Measurements from ENCODE around the gene ARL4A. TPM values are rescaled to one million over a fixed set of nuclear protein-coding genes. Genes with fewer than 3 reads are reported as not detected.

ARL4A gene
- total and polyA plus RNA-seq, 2 of the 13 experiments (the other 11 are each of a cell fraction or from before 2014, with no cell fraction given): 10.8 to 25.6 TPM

GRCh38 chr7:12687718-12688171 lies 312 bp downstream of the ARL4A start:
- in situ Hi-C loops (cut with HindIII; ENCODE audit: extremely low pct_ligation_motif_present, low pct_unique_long_range_greater_than_20kb): loop anchor here (10.0 to 25.0 kb wide), 2 partner anchors 425 to 487 kb away; no protein-coding TSS in a partner anchor
- no peak overlapping the region for H2AFZ ChIP-seq (ENCODE audit: low read length)
- TF ChIP-seq MAFK (conservative IDR thresholded peaks at IDR 0.05 in 1 of 2, IDR thresholded peaks at IDR 0.05 in 1 of 2; ENCODE audit: low read length in 2 of 2) (peak; percentile 83 to 92), ISL2 (CRISPR knock-in tag; IDR thresholded peaks at IDR 0.05) (no peak), SMYD3 (CRISPR knock-in tag; IDR thresholded peaks at IDR 0.05) (0 out of 2 replicates have a peak, but pooled peaks have one; percentile 64), MAFG (CRISPR knock-in tag; IDR thresholded peaks at IDR 0.05) (0 out of 2 replicates have a peak, but pooled peaks have one; percentile 12), ZSCAN30 (CRISPR knock-in tag; IDR thresholded peaks at IDR 0.05) (no peak), SYNCRIP (IDR thresholded peaks at IDR 0.05; ENCODE audit: insufficient read depth, low read depth, low read length) (no peak), BORCS8-MEF2B (CRISPR knock-in tag; IDR thresholded peaks at IDR 0.05) (no peak), TARDBP (CRISPR knock-in tag; IDR thresholded peaks at IDR 0.05) (0 out of 2 replicates have a peak, but pooled peaks have one; percentile 35), ZSCAN29 (CRISPR knock-in tag; conservative IDR thresholded peaks at IDR 0.05) (no peak), STAG1 (CRISPR knock-in tag; IDR thresholded peaks at IDR 0.05) (no peak), EZH2 (conservative IDR thresholded peaks at IDR 0.05; ENCODE audit: low read depth, low read length) (no peak), ZFP36L1 (CRISPR knock-in tag; IDR thresholded peaks at IDR 0.05) (0 out of 2 replicates have a peak, but pooled peaks have one; percentile 21)
- TF ChIP-seq, protein P1, sequence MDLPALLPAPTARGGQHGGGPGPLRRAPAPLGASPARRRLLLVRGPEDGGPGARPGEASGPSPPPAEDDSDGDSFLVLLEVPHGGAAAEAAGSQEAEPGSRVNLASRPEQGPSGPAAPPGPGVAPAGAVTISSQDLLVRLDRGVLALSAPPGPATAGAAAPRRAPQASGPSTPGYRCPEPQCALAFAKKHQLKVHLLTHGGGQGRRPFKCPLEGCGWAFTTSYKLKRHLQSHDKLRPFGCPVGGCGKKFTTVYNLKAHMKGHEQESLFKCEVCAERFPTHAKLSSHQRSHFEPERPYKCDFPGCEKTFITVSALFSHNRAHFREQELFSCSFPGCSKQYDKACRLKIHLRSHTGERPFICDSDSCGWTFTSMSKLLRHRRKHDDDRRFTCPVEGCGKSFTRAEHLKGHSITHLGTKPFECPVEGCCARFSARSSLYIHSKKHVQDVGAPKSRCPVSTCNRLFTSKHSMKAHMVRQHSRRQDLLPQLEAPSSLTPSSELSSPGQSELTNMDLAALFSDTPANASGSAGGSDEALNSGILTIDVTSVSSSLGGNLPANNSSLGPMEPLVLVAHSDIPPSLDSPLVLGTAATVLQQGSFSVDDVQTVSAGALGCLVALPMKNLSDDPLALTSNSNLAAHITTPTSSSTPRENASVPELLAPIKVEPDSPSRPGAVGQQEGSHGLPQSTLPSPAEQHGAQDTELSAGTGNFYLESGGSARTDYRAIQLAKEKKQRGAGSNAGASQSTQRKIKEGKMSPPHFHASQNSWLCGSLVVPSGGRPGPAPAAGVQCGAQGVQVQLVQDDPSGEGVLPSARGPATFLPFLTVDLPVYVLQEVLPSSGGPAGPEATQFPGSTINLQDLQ (CRISPR knock-in tag; IDR thresholded peaks at IDR 0.05): no peak
- TF ChIP-seq, protein P2, sequence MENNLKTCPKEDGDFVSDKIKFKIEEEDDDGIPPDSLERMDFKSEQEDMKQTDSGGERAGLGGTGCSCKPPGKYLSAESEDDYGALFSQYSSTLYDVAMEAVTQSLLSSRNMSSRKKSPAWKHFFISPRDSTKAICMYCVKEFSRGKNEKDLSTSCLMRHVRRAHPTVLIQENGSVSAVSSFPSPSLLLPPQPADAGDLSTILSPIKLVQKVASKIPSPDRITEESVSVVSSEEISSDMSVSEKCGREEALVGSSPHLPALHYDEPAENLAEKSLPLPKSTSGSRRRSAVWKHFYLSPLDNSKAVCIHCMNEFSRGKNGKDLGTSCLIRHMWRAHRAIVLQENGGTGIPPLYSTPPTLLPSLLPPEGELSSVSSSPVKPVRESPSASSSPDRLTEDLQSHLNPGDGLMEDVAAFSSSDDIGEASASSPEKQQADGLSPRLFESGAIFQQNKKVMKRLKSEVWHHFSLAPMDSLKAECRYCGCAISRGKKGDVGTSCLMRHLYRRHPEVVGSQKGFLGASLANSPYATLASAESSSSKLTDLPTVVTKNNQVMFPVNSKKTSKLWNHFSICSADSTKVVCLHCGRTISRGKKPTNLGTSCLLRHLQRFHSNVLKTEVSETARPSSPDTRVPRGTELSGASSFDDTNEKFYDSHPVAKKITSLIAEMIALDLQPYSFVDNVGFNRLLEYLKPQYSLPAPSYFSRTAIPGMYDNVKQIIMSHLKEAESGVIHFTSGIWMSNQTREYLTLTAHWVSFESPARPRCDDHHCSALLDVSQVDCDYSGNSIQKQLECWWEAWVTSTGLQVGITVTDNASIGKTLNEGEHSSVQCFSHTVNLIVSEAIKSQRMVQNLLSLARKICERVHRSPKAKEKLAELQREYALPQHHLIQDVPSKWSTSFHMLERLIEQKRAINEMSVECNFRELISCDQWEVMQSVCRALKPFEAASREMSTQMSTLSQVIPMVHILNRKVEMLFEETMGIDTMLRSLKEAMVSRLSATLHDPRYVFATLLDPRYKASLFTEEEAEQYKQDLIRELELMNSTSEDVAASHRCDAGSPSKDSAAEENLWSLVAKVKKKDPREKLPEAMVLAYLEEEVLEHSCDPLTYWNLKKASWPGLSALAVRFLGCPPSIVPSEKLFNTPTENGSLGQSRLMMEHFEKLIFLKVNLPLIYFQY (CRISPR knock-in tag; IDR thresholded peaks at IDR 0.05; ENCODE audit: borderline replicate concordance): no peak; the same call in 1 of the 2 replicates
- TF ChIP-seq, protein P3, sequence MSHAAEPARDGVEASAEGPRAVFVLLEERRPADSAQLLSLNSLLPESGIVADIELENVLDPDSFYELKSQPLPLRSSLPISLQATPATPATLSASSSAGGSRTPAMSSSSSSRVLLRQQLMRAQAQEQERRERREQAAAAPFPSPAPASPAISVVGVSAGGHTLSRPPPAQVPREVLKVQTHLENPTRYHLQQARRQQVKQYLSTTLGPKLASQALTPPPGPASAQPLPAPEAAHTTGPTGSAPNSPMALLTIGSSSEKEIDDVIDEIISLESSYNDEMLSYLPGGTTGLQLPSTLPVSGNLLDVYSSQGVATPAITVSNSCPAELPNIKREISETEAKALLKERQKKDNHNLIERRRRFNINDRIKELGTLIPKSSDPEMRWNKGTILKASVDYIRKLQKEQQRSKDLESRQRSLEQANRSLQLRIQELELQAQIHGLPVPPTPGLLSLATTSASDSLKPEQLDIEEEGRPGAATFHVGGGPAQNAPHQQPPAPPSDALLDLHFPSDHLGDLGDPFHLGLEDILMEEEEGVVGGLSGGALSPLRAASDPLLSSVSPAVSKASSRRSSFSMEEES (CRISPR knock-in tag; IDR thresholded peaks at IDR 0.05): no peak

More at GRCh38 chr7:12687718-12688171, 312 bp downstream of the ARL4A start:
- 2% methylated on average over 12 of the region's 12 CpGs for WGBS (ENCODE audit: low lambda C conversion rate)
- BruUV-seq (replicated peaks): no TSS peak
- intact Hi-C loops (cut with micrococcal nuclease; ENCODE audit: unreplicated experiment): loop anchor here (1.0 to 2.0 kb wide), 6 partner anchors 47 to 576 kb away; no protein-coding TSS in a partner anchor
- DNase-seq (ENCODE audit: low spot score) (no peak), ATAC-seq (peak; percentile 22), FAIRE-seq (no peak)
- Histone ChIP-seq H3K9me3 (ENCODE audit: low read length) (no peaks in the 10 kb centered on the region), H3K4me2 (ENCODE audit: low read depth, low read length) (peak overlapping the region; percentile 74), H3K79me2 (ENCODE audit: insufficient read depth, low read length) (peaks cover 33% of the 10 kb centered on the region), H3K4me1 (ENCODE audit: insufficient read depth, low read length) (peaks cover 38% of the 10 kb centered on the region), H3K9ac (ENCODE audit: insufficient read depth, low read depth, low read length) (peak overlapping the region; percentile 83), H3K27ac (ENCODE audit: extremely low read length, insufficient read depth, low read length) (peak overlapping the region; percentile 92), H4K20me1 (ENCODE audit: insufficient read depth, low read length) (no peaks in the 10 kb centered on the region), H3K27me3 (ENCODE audit: control insufficient read depth in 1 of 2, insufficient read depth in 2 of 2, low read length in 2 of 2) (no peaks in the 10 kb centered on the region), H3K4me3 (replicated peaks in 1 of 3; ENCODE audit: insufficient read depth in 1 of 3, low read depth in 2 of 3, low read length in 3 of 3) (peak overlapping the region; percentile 86 to 95 (median 92)), H3K36me3 (replicated peaks in 1 of 2; ENCODE audit: control insufficient read depth in 1 of 2, insufficient read depth in 2 of 2, low read length in 2 of 2) (no peaks in the 10 kb centered on the region)
- POLR2A ChIA-PET: interaction anchor here (0.9 to 3.7 kb wide), 23 partner anchors 8 to 575 kb away, joined by 3 to 20 read pairs (median 4); partner anchors contain the start of gene TMEM106B
- CTCF ChIA-PET (ENCODE audit: low intra/inter-chr PET ratio, low total read pairs): interaction anchor here (1.1 to 2.2 kb wide), 3 partner anchors 49 to 575 kb away, joined by 3 to 11 read pairs (median 8); no protein-coding TSS in a partner anchor

Measured in HepG2 (cell line).